Left lung (tissue), 10 donors: ENCODE measurements around the gene RMRP. TPM values are rescaled to one million over a fixed set of nuclear protein-coding genes. Genes with fewer than 3 reads are reported as not detected.

Experiments
- ATAC-seq: fragments of 200-7000 bp; cut with Tn5 transposase; one replicate; pipeline ENCODE4 v1.9.1; 2020; ENCODE audit warnings: moderate library complexity
- DNase-seq, 4 donors: peaks; one replicate each; pipeline ENCODE4 v3.0.0-alpha.2; 2013 to 2020
- H3K27ac ChIP-seq, 2 donors: fragments of 200-600 bp; sonication (generic) in 1 of 2; one replicate each; pipeline versions ENCODE4 v1.5.0 to v1.8.0; 2020 to 2021
- H3K27me3 ChIP-seq, 2 donors: fragments of 200-600 bp; sonication (generic) in 1 of 2; one replicate each; pipeline versions ENCODE4 v1.5.0 to v1.8.0; 2020 to 2021
- H3K36me3 ChIP-seq, 2 donors: fragments of 200-600 bp; sonication (generic) in 1 of 2; one replicate each; pipeline versions ENCODE4 v1.5.0 to v1.8.0; 2020 to 2021
- H3K4me1 ChIP-seq, 2 donors: fragments of 200-600 bp; one replicate each; pipeline ENCODE4 v1.8.0; 2021
- H3K4me3 ChIP-seq, 2 donors: fragments of 200-600 bp; sonication (generic) in 1 of 2; one replicate each; pipeline versions ENCODE4 v1.5.0 to v1.8.0; 2020 to 2021; ENCODE audit warnings: mild to moderate bottlenecking in 1 of 2
- H3K9me3 ChIP-seq, 2 donors: fragments of 200-600 bp; sonication (generic) in 1 of 2; one replicate each; pipeline versions ENCODE4 v1.5.0 to v1.8.0; 2020 to 2021
- CTCF ChIP-seq, 2 donors: fragments of 200-600 bp; sonication (generic) in 1 of 2; IDR thresholded peaks; one replicate each; pipeline versions ENCODE4 v1.5.0 to v1.8.0; 2021; ENCODE audit warnings: antibody characterized with exemption in 2 of 2
- intact Hi-C, 2 donors: fragments of 100-400 bp; cut with DNase I; formaldehyde crosslinking; loops; one replicate each; pipeline versions ENCODE4 v1.11.2 to v1.14.2; 2022
- microRNA-seq, 2 donors: library from miRNA; unstranded; fragments of <30 nt; microRNA quantifications; one replicate each; pipeline ENCODE4, GENCODE V29; 2019
- polyA plus RNA-seq, 6 donors: library from polyadenylated mRNA; unstranded; fragments of 120-200 nt; gene quantifications; one replicate each; pipeline ENCODE4 v1.2.1, GENCODE V29; 2013; ENCODE audit not compliant: insufficient read length in 6 of 6
- total RNA-seq, 2 donors: library from RNA; stranded (reverse); fragmentation: NEBNext Ultra II Directional; extraction: Animal tissue kit (Norgen Biotek cat#: 25700); gene quantifications; one replicate each; pipeline ENCODE4 v1.2.1, GENCODE V29; 2021
- donor health status: DM: no; HTN: yes; CAD: no.
- donor health status: DM: no; HTN: no; CAD: no.

RMRP gene
- total and polyA plus RNA-seq, 8 donors, result 27,227 to 27,465 TPM; not detected in 6

DNA sequence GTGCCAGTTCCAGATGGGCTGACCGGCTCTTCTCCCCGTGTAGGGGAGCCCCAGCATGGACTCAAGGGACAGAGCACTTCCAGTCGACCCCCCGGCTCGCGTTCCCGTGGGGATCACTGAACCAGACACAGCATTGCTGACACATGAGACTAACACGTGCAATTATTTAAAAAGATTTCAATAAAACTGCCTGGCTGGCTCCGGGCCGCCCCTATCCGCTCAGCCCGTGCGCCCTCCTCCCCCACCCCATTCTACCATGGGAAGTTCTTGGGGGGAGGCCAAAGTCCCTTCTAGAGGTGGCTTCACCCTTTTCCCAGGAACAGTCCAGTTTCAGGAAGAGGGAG lies 48.0 kb downstream of the RMRP start:
- no peaks in the 10 kb centered on the region for H3K27me3 ChIP-seq
- peaks cover 12 to 19% of the 10 kb centered on the region in 2 donors for H3K4me1 ChIP-seq
- no peak overlapping the region for H3K27ac ChIP-seq
- intact Hi-C loops, result no loop called here
- ATAC-seq (no peak), DNase-seq (no peak)
- peaks cover 0 to 30% of the 10 kb centered on the region in 2 donors for H3K36me3 ChIP-seq
- H3K4me3 ChIP-seq, result no peak overlapping the region
- no peak for TF ChIP-seq CTCF (IDR thresholded peaks at IDR 0.05)
- H3K9me3 ChIP-seq, result no peaks in the 10 kb centered on the region

GRCh38 chr9:35609001-35609819 lies 48.6 kb downstream of the RMRP start:
- ATAC-seq, result no peak
- Histone ChIP-seq H3K27me3 (no peaks in the 10 kb centered on the region), H3K9me3 (no peaks in the 10 kb centered on the region), H3K36me3 (peaks cover 0 to 30% of the 10 kb centered on the region in 2 donors), H3K4me1 (peaks cover 12 to 24% of the 10 kb centered on the region in 2 donors), H3K4me3 (no peak overlapping the region), H3K27ac (no peak overlapping the region)
- no peak for DNase-seq
- TF ChIP-seq CTCF (IDR thresholded peaks at IDR 0.05), result no peak
- intact Hi-C loops, result no loop called here

- Histone ChIP-seq H3K9me3 (no peaks in the 10 kb centered on the region), H3K27me3 (no peaks in the 10 kb centered on the region), H3K27ac (no peak overlapping the region), H3K4me3 (no peak overlapping the region), H3K4me1 (peaks cover 17 to 31% of the 10 kb centered on the region in 2 donors), H3K36me3 (peaks cover 0 to 30% of the 10 kb centered on the region in 2 donors)
- TF ChIP-seq CTCF (IDR thresholded peaks at IDR 0.05), result no peak
- no peak for DNase-seq
- intact Hi-C loops, result no loop called here
- no peak for ATAC-seq
Observed at GRCh38 chr9:35608221-35608620, 49.6 kb downstream of the RMRP start.

Small RNAs within 50 kb of the gene (microRNA-seq; reads per million reads assigned to microRNA genes)
- 1.3 to 2.2 reads per million in 2 donors for gene MIR4667

Other genes starting within 250 kb of the RMRP start
- gene RUSC2, start 167.9 kb downstream of the RMRP start, total RNA-seq, result 10 to 100 TPM; 28.2 to 32.2 TPM
- gene RUSC2, start 167.9 kb downstream of the RMRP start, polyA plus RNA-seq, result 10 to 100 TPM; 14.9 to 19.9 (median 16.1) TPM
- gene TESK1, start 52.8 kb downstream of the RMRP start, total RNA-seq, result 10 to 100 TPM; 40.6 to 44.6 TPM
- gene TESK1, start 52.8 kb downstream of the RMRP start, polyA plus RNA-seq, result 10 to 100 TPM; 30.8 to 44.2 (median 39.8) TPM
- 1 to 10 TPM; 3.4 to 4.0 TPM for gene CD72, start 39.6 kb downstream of the RMRP start, total RNA-seq
- gene CD72, start 39.6 kb downstream of the RMRP start, polyA plus RNA-seq, result 1 to 10 TPM; 3.2 to 4.3 (median 3.7) TPM
- 1 to 10 TPM in 1 of 2 donors, under 1 TPM in 1; 0.99 to 2.4 TPM for gene SIT1, start 7.1 kb downstream of the RMRP start, total RNA-seq
- under 1 TPM; 0.27 to 0.65 (median 0.45) TPM for gene SIT1, start 7.1 kb downstream of the RMRP start, polyA plus RNA-seq
- 10 to 100 TPM; 24.7 to 25.6 TPM for gene CCDC107, start 273 bp upstream of the RMRP start, total RNA-seq
- 10 to 100 TPM in 5 of 6 donors, 1 to 10 TPM in 1; 9.2 to 18.2 (median 11.3) TPM for gene CCDC107, start 273 bp upstream of the RMRP start, polyA plus RNA-seq
- gene ARHGEF39, start 7.2 kb upstream of the RMRP start, total RNA-seq, result 1 to 10 TPM; 1.5 to 3.1 TPM
- gene ARHGEF39, start 7.2 kb upstream of the RMRP start, polyA plus RNA-seq, result 10 to 100 TPM in 4 of 6 donors, 1 to 10 TPM in 2; 7.6 to 17.7 (median 11.2) TPM
- under 1 TPM in 1 of 2 donors, not detected in 1; 0.26 TPM for gene CA9, start 15.9 kb upstream of the RMRP start, total RNA-seq
- gene CA9, start 15.9 kb upstream of the RMRP start, polyA plus RNA-seq, result 1 to 10 TPM in 4 of 6 donors, under 1 TPM in 2; 0.86 to 1.8 (median 1.3) TPM
- 100 to 1,000 TPM; 145 to 211 TPM for gene TPM2, start 31.9 kb upstream of the RMRP start, total RNA-seq
- 100 to 1,000 TPM; 167 to 261 (median 192) TPM for gene TPM2, start 31.9 kb upstream of the RMRP start, polyA plus RNA-seq
- gene TLN1, start 74.2 kb upstream of the RMRP start, total RNA-seq, result 100 to 1,000 TPM; 314 to 471 TPM
- gene TLN1, start 74.2 kb upstream of the RMRP start, polyA plus RNA-seq, result 100 to 1,000 TPM; 152 to 206 (median 174) TPM
- gene CREB3, start 74.6 kb upstream of the RMRP start, total RNA-seq, result 10 to 100 TPM; 39.3 to 42.4 TPM
- 10 to 100 TPM; 31.2 to 42.3 (median 38.7) TPM for gene CREB3, start 74.6 kb upstream of the RMRP start, polyA plus RNA-seq
- 10 to 100 TPM; 63.3 to 71.4 TPM for gene GBA2, start 91.2 kb upstream of the RMRP start, total RNA-seq
- gene GBA2, start 91.2 kb upstream of the RMRP start, polyA plus RNA-seq, result 100 to 1,000 TPM in 1 of 6 donors, 10 to 100 TPM in 5; 85.7 to 113 (median 95.2) TPM
- gene RGP1, start 91.3 kb upstream of the RMRP start, total RNA-seq, result 10 to 100 TPM; 26.9 to 30.3 TPM
- gene RGP1, start 91.3 kb upstream of the RMRP start, polyA plus RNA-seq, result 10 to 100 TPM; 23.0 to 32.1 (median 29.5) TPM
- gene MSMP, start 96.3 kb upstream of the RMRP start, total RNA-seq, result 1 to 10 TPM in 1 of 2 donors, not detected in 1; 1.1 TPM
- gene MSMP, start 96.3 kb upstream of the RMRP start, polyA plus RNA-seq, result 1 to 10 TPM in 1 of 6 donors, not detected in 5; 1.2 TPM
- 10 to 100 TPM; 17.6 to 21.9 TPM for gene NPR2, start 133.6 kb upstream of the RMRP start, total RNA-seq
- gene NPR2, start 133.6 kb upstream of the RMRP start, polyA plus RNA-seq, result 10 to 100 TPM; 40.9 to 58.6 (median 47.9) TPM
- 1 to 10 TPM; 1.8 to 6.2 TPM for gene SPAG8, start 154.2 kb upstream of the RMRP start, total RNA-seq
- 10 to 100 TPM in 3 of 6 donors, 1 to 10 TPM in 3; 6.1 to 13.8 (median 9.3) TPM for gene SPAG8, start 154.2 kb upstream of the RMRP start, polyA plus RNA-seq
- gene HINT2, start 157.0 kb upstream of the RMRP start, total RNA-seq, result 10 to 100 TPM; 29.3 to 45.3 TPM
- 10 to 100 TPM; 26.3 to 43.8 (median 32.9) TPM for gene HINT2, start 157.0 kb upstream of the RMRP start, polyA plus RNA-seq
- gene FAM221B, start 170.7 kb upstream of the RMRP start, total RNA-seq, result not detected
- gene FAM221B, start 170.7 kb upstream of the RMRP start, polyA plus RNA-seq, result under 1 TPM; 0.24 to 0.90 (median 0.39) TPM
- 10 to 100 TPM in 1 of 2 donors, 1 to 10 TPM in 1; 6.4 to 12.7 TPM for gene TMEM8B, start 171.2 kb upstream of the RMRP start, total RNA-seq
- gene TMEM8B, start 171.2 kb upstream of the RMRP start, polyA plus RNA-seq, result 10 to 100 TPM; 25.3 to 30.7 (median 27.2) TPM
- gene OR13J1, start 212.4 kb upstream of the RMRP start, total RNA-seq, result not detected
- under 1 TPM in 1 of 6 donors, not detected in 5; 0.10 TPM for gene OR13J1, start 212.4 kb upstream of the RMRP start, polyA plus RNA-seq
- 1 to 10 TPM; 3.1 TPM for gene HRCT1, start 248.2 kb upstream of the RMRP start, total RNA-seq
- under 1 TPM in 5 of 6 donors, not detected in 1; 0.29 to 0.80 (median 0.55) TPM for gene HRCT1, start 248.2 kb upstream of the RMRP start, polyA plus RNA-seq